ENCODE results near the gene SPAG8.

- no peak for TF ChIP-seq POLR2A (IDR thresholded peaks at IDR 0.05)
- TF ChIP-seq, protein P1, sequence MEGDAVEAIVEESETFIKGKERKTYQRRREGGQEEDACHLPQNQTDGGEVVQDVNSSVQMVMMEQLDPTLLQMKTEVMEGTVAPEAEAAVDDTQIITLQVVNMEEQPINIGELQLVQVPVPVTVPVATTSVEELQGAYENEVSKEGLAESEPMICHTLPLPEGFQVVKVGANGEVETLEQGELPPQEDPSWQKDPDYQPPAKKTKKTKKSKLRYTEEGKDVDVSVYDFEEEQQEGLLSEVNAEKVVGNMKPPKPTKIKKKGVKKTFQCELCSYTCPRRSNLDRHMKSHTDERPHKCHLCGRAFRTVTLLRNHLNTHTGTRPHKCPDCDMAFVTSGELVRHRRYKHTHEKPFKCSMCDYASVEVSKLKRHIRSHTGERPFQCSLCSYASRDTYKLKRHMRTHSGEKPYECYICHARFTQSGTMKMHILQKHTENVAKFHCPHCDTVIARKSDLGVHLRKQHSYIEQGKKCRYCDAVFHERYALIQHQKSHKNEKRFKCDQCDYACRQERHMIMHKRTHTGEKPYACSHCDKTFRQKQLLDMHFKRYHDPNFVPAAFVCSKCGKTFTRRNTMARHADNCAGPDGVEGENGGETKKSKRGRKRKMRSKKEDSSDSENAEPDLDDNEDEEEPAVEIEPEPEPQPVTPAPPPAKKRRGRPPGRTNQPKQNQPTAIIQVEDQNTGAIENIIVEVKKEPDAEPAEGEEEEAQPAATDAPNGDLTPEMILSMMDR (IDR thresholded peaks at IDR 0.05) = no peak
Observed at GRCh38 chr9:35766997-35767396, 45.1 kb downstream of the SPAG8 start.
